Thoracic aorta (tissue), 2 donors: ENCODE data around the gene DHX15. TPM values are rescaled to one million over a fixed set of nuclear protein-coding genes. Genes with fewer than 3 reads are reported as not detected.

Experiments
- ATAC-seq: fragments of 150-250 bp; one replicate; pipeline ENCODE4 v1.8.0; 2017; ENCODE audit warnings: low read depth; ENCODE audit not compliant: insufficient number of reproducible peaks, low FRiP score
- DNase-seq: peaks from one replicate; pipeline ENCODE4 v3.0.0-alpha.2; 2020; ENCODE audit warnings: low spot score
- H3K27ac ChIP-seq, 2 donors: fragments of 200-600 bp; sonication (generic); 1 replicate in 1 of 2; 2 replicates in 1 of 2; pipeline ENCODE4 v1.5.1; 2016; ENCODE audit warnings: mild to moderate bottlenecking in 2 of 2, moderate library complexity in 2 of 2
- H3K27me3 ChIP-seq: fragments of 200-600 bp; sonication (generic); replicated peaks from 2 replicates; pipeline ENCODE4 v1.6.0; 2016; ENCODE audit warnings: mild to moderate bottlenecking; ENCODE audit not compliant: insufficient read depth
- H3K36me3 ChIP-seq: fragments of 200-600 bp; sonication (generic); one replicate; pipeline ENCODE4 v1.5.1; 2016
- H3K4me1 ChIP-seq, 2 donors: fragments of 200-600 bp; sonication (generic); 1 replicate in 1 of 2; 2 replicates in 1 of 2; pipeline versions ENCODE4 v1.5.1 to v1.6.0; 2016; ENCODE audit warnings: low read depth in 2 of 2, mild to moderate bottlenecking in 1 of 2; ENCODE audit not compliant: control insufficient read depth in 1 of 2
- H3K4me3 ChIP-seq: fragments of 200-600 bp; sonication (generic); 2 replicates; pipeline ENCODE4 v1.5.1; 2016; ENCODE audit warnings: mild to moderate bottlenecking
- H3K9me3 ChIP-seq: fragments of 200-600 bp; sonication (generic); 2 replicates; pipeline ENCODE4 v1.5.1; 2016
- CTCF ChIP-seq: fragments of 200-600 bp; sonication (generic); IDR thresholded peaks from one replicate; pipeline ENCODE4 v1.5.1; 2019; ENCODE audit warnings: antibody characterized with exemption
- total RNA-seq, 2 donors: library from RNA; depleted of rRNA; stranded (reverse); fragments of >200 nt; gene quantifications; one replicate each; pipeline versions ENCODE4 v1.1.0 to v1.2.3, GENCODE V29; 2016

DHX15 gene
- total RNA-seq, 2 donors from 2014 or later, result 101 to 171 TPM

GRCh38 chr4:24533364-24533763 lies 51.0 kb downstream of the DHX15 start:
- no peak for DNase-seq
- Histone ChIP-seq H3K27ac (no peak overlapping the region), H3K36me3 (peaks cover 22% of the 10 kb centered on the region), H3K9me3 (no peaks in the 10 kb centered on the region), H3K27me3 (no peaks in the 10 kb centered on the region), H3K4me3 (no peak overlapping the region), H3K4me1 (peaks cover 2 to 4% of the 10 kb centered on the region in 2 donors)
- no peak for TF ChIP-seq CTCF
- ATAC-seq, result no peak

- ATAC-seq (no peak), DNase-seq (no peak)
- H3K27me3 ChIP-seq, result no peaks in the 10 kb centered on the region
- TF ChIP-seq CTCF, result no peak
- H3K36me3 ChIP-seq, result peaks cover 27% of the 10 kb centered on the region
- H3K27ac ChIP-seq, result no peak overlapping the region
- no peaks in the 10 kb centered on the region for H3K9me3 ChIP-seq
- H3K4me1 ChIP-seq, result no peaks in the 10 kb centered on the region
- H3K4me3 ChIP-seq, result no peak overlapping the region
Observed at GRCh38 chr4:24529555-24529954, 54.8 kb downstream of the DHX15 start.

GRCh38 chr4:24527371-24527770 lies 57.0 kb downstream of the DHX15 start:
- no peak for TF ChIP-seq CTCF
- DNase-seq (no peak), ATAC-seq (no peak)
- Histone ChIP-seq H3K4me3 (no peak overlapping the region), H3K36me3 (peaks cover 27% of the 10 kb centered on the region), H3K9me3 (no peaks in the 10 kb centered on the region), H3K27me3 (no peaks in the 10 kb centered on the region), H3K27ac (no peak overlapping the region), H3K4me1 (no peaks in the 10 kb centered on the region)

- Histone ChIP-seq H3K4me1 (peaks cover 9 to 12% of the 10 kb centered on the region in 2 donors), H3K36me3 (peaks cover 12% of the 10 kb centered on the region), H3K27ac (no peak overlapping the region), H3K9me3 (no peaks in the 10 kb centered on the region), H3K4me3 (no peak overlapping the region), H3K27me3 (no peaks in the 10 kb centered on the region)
- ATAC-seq (no peak), DNase-seq (no peak)
- no peak for TF ChIP-seq CTCF
Observed at GRCh38 chr4:24521544-24521943, 62.8 kb downstream of the DHX15 start.

GRCh38 chr4:24519649-24520048 lies 64.7 kb downstream of the DHX15 start:
- Histone ChIP-seq H3K9me3 (no peaks in the 10 kb centered on the region), H3K27ac (no peak overlapping the region), H3K36me3 (peaks cover 9% of the 10 kb centered on the region), H3K4me1 (peaks cover 9 to 12% of the 10 kb centered on the region in 2 donors), H3K4me3 (no peak overlapping the region), H3K27me3 (no peaks in the 10 kb centered on the region)
- no peak for TF ChIP-seq CTCF
- DNase-seq (no peak), ATAC-seq (no peak)
